SK-N-SH treated with all-trans-retinoic acid at 6 μM for 48 hours (cell line): Measurements from ENCODE around the gene SORCS1.

Source experiments
- ATAC-seq: fragments of 200-7000 bp; cut with Tn5 transposase; 3 replicates; pipeline ENCODE4 v1.9.1; 2020; ENCODE audit warnings: mild to moderate bottlenecking, moderate library complexity
- ARNTL ChIP-seq: fragments of 450-650 bp; formaldehyde crosslinking; IDR thresholded peaks from 2 replicates; pipeline ENCODE4 v1.5.0; 2020; ENCODE audit warnings: low read depth, mild to moderate bottlenecking, moderate library complexity, borderline replicate concordance
- BACH2 ChIP-seq: fragments of 250-450 bp; sonication (Bioruptor Pico); IDR thresholded peaks from 2 replicates; pipeline ENCODE4 v1.9.0; 2021; ENCODE audit warnings: mild to moderate bottlenecking, borderline replicate concordance
- CSDC2 ChIP-seq: fragments of 250-450 bp; sonication (Bioruptor Pico); IDR thresholded peaks from 2 replicates; pipeline ENCODE4 v1.5.0; 2020; ENCODE audit warnings: mild to moderate bottlenecking, moderate library complexity
- CSRNP3 ChIP-seq: fragments of 250-450 bp; sonication (Bioruptor Pico); IDR thresholded peaks from 2 replicates; pipeline ENCODE4 v1.5.1; 2021; ENCODE audit warnings: mild to moderate bottlenecking, moderate library complexity
- ESRRG ChIP-seq: fragments of 250-450 bp; sonication (Bioruptor Pico); IDR thresholded peaks from 2 replicates; pipeline ENCODE4 v1.6.1; 2021; ENCODE audit warnings: mild to moderate bottlenecking
- GLIS3 ChIP-seq: fragments of 250-450 bp; sonication (Bioruptor Pico); IDR thresholded peaks from 2 replicates; pipeline ENCODE4 v1.5.0; 2020; ENCODE audit warnings: mild to moderate bottlenecking, moderate library complexity
- ISL1 ChIP-seq: fragments of 250-450 bp; sonication (Bioruptor Pico); IDR thresholded peaks from 2 replicates; pipeline ENCODE4 v2.1.2; 2022; ENCODE audit warnings: mild to moderate bottlenecking, moderate library complexity
- OSR1 ChIP-seq: fragments of 250-450 bp; sonication (Bioruptor Pico); IDR thresholded peaks from 2 replicates; pipeline ENCODE4 v1.8.0; 2022; ENCODE audit warnings: moderate library complexity, mild to moderate bottlenecking, inconsistent platforms
- PPARA ChIP-seq: fragments of 250-450 bp; sonication (Bioruptor Pico); IDR thresholded peaks from 2 replicates; pipeline ENCODE4 v1.5.0; 2020; ENCODE audit warnings: mild to moderate bottlenecking, borderline replicate concordance
- RARB ChIP-seq: fragments of 250-450 bp; sonication (Bioruptor Pico); IDR thresholded peaks from 2 replicates; pipeline ENCODE4 v1.8.0; 2021; ENCODE audit warnings: mild to moderate bottlenecking, moderate library complexity
- SNAI2 ChIP-seq: fragments of 250-450 bp; sonication (Bioruptor Pico); IDR thresholded peaks from 2 replicates; pipeline ENCODE4 v1.5.0; 2020; ENCODE audit warnings: mild to moderate bottlenecking, moderate library complexity
- TCF4 ChIP-seq: fragments of 250-450 bp; sonication (Bioruptor Pico); IDR thresholded peaks from 2 replicates; pipeline ENCODE4 v1.8.0; 2021; ENCODE audit warnings: mild to moderate bottlenecking, moderate library complexity, borderline replicate concordance
- TOX ChIP-seq: fragments of 250-450 bp; sonication (Bioruptor Pico); IDR thresholded peaks from 2 replicates; pipeline ENCODE4 v1.8.0; 2021; ENCODE audit warnings: mild to moderate bottlenecking, moderate library complexity, borderline replicate concordance
- ZC3H10 ChIP-seq: fragments of 250-450 bp; sonication (Bioruptor Pico); IDR thresholded peaks from 2 replicates; pipeline ENCODE4 v1.5.1; 2021; ENCODE audit warnings: mild to moderate bottlenecking, moderate library complexity
- ZFP3 ChIP-seq: fragments of 250-450 bp; sonication (Bioruptor Pico); IDR thresholded peaks from 2 replicates; pipeline ENCODE4 v1.5.0; 2020; ENCODE audit warnings: mild to moderate bottlenecking, moderate library complexity
- ZFP30 ChIP-seq: fragments of 450-650 bp; formaldehyde crosslinking; IDR thresholded peaks from 2 replicates; pipeline ENCODE4 v1.5.0; 2022; ENCODE audit warnings: mild to moderate bottlenecking, moderate library complexity
- ZNF565 ChIP-seq: fragments of 450-650 bp; formaldehyde crosslinking; conservative IDR thresholded peaks from 2 replicates; pipeline ENCODE4 v1.5.0; 2020; ENCODE audit warnings: low read depth, mild to moderate bottlenecking, moderate library complexity
- ZNF70 ChIP-seq: fragments of 450-650 bp; formaldehyde crosslinking; IDR thresholded peaks from 2 replicates; pipeline ENCODE4 v1.5.0; 2020; ENCODE audit warnings: mild to moderate bottlenecking, moderate library complexity
- ZNF8 ChIP-seq: fragments of 450-650 bp; formaldehyde crosslinking; IDR thresholded peaks from 2 replicates; pipeline ENCODE4 v1.5.0; 2020; ENCODE audit warnings: mild to moderate bottlenecking, moderate library complexity
- TF ChIP-seq, protein P1 (sequence below): fragments of 250-450 bp; sonication (Bioruptor Pico); IDR thresholded peaks from 2 replicates; pipeline ENCODE4 v1.8.0; 2020; ENCODE audit warnings: mild to moderate bottlenecking, moderate library complexity, borderline replicate concordance
- TF ChIP-seq, protein P2 (sequence below): fragments of 250-450 bp; sonication (Bioruptor Pico); IDR thresholded peaks from 2 replicates; pipeline ENCODE4 v1.5.0; 2020; ENCODE audit warnings: mild to moderate bottlenecking, moderate library complexity
- TF ChIP-seq, protein P3 (sequence below): fragments of 250-450 bp; sonication (Bioruptor Pico); IDR thresholded peaks from 2 replicates; pipeline ENCODE4 v1.5.1; 2020; ENCODE audit warnings: low read depth, mild to moderate bottlenecking, moderate library complexity
- TF ChIP-seq, protein P4 (sequence below): fragments of 250-450 bp; sonication (Bioruptor Pico); IDR thresholded peaks from 2 replicates; pipeline ENCODE4 v1.8.0; 2021; ENCODE audit warnings: low read depth, mild to moderate bottlenecking, moderate library complexity, borderline replicate concordance

SORCS1 gene

GRCh38 chr10:106566873-106567272, 597.6 kb downstream of the SORCS1 start:
- TF ChIP-seq ARNTL (CRISPR knock-in tag) (no peak), TOX (CRISPR knock-in tag) (no peak), BACH2 (CRISPR knock-in tag) (no peak), ZNF70 (CRISPR knock-in tag) (peak; percentile 60), TCF4 (CRISPR knock-in tag) (peak; percentile 45; the same call in 1 of the 2 replicates), ZC3H10 (no peak), OSR1 (CRISPR knock-in tag) (no peak), ZNF565 (CRISPR knock-in tag) (0 out of 2 replicates have a peak, but pooled peaks have one; percentile 55), PPARA (CRISPR knock-in tag) (no peak), SNAI2 (CRISPR knock-in tag) (peak; percentile 62; the same call in 1 of the 2 replicates), CSDC2 (CRISPR knock-in tag) (0 out of 2 replicates have a peak, but pooled peaks have one; percentile 26), ZFP3 (CRISPR knock-in tag) (peak; percentile 35; the same call in 1 of the 2 replicates), GLIS3 (CRISPR knock-in tag) (0 out of 2 replicates have a peak, but pooled peaks have one; percentile 47), ZFP30 (no peak), RARB (CRISPR knock-in tag) (no peak), ISL1 (peak; percentile 81), ESRRG (CRISPR knock-in tag) (peak; percentile 65; the same call in 1 of the 2 replicates), CSRNP3 (no peak), ZNF8 (CRISPR knock-in tag) (no peak)
- TF ChIP-seq, protein P1, sequence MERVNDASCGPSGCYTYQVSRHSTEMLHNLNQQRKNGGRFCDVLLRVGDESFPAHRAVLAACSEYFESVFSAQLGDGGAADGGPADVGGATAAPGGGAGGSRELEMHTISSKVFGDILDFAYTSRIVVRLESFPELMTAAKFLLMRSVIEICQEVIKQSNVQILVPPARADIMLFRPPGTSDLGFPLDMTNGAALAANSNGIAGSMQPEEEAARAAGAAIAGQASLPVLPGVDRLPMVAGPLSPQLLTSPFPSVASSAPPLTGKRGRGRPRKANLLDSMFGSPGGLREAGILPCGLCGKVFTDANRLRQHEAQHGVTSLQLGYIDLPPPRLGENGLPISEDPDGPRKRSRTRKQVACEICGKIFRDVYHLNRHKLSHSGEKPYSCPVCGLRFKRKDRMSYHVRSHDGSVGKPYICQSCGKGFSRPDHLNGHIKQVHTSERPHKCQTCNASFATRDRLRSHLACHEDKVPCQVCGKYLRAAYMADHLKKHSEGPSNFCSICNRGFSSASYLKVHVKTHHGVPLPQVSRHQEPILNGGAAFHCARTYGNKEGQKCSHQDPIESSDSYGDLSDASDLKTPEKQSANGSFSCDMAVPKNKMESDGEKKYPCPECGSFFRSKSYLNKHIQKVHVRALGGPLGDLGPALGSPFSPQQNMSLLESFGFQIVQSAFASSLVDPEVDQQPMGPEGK (CRISPR knock-in tag) = no peak
- TF ChIP-seq, protein P2, sequence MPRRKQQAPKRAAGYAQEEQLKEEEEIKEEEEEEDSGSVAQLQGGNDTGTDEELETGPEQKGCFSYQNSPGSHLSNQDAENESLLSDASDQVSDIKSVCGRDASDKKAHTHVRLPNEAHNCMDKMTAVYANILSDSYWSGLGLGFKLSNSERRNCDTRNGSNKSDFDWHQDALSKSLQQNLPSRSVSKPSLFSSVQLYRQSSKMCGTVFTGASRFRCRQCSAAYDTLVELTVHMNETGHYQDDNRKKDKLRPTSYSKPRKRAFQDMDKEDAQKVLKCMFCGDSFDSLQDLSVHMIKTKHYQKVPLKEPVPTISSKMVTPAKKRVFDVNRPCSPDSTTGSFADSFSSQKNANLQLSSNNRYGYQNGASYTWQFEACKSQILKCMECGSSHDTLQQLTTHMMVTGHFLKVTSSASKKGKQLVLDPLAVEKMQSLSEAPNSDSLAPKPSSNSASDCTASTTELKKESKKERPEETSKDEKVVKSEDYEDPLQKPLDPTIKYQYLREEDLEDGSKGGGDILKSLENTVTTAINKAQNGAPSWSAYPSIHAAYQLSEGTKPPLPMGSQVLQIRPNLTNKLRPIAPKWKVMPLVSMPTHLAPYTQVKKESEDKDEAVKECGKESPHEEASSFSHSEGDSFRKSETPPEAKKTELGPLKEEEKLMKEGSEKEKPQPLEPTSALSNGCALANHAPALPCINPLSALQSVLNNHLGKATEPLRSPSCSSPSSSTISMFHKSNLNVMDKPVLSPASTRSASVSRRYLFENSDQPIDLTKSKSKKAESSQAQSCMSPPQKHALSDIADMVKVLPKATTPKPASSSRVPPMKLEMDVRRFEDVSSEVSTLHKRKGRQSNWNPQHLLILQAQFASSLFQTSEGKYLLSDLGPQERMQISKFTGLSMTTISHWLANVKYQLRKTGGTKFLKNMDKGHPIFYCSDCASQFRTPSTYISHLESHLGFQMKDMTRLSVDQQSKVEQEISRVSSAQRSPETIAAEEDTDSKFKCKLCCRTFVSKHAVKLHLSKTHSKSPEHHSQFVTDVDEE (CRISPR knock-in tag) = peak; percentile 89
- TF ChIP-seq, protein P3, sequence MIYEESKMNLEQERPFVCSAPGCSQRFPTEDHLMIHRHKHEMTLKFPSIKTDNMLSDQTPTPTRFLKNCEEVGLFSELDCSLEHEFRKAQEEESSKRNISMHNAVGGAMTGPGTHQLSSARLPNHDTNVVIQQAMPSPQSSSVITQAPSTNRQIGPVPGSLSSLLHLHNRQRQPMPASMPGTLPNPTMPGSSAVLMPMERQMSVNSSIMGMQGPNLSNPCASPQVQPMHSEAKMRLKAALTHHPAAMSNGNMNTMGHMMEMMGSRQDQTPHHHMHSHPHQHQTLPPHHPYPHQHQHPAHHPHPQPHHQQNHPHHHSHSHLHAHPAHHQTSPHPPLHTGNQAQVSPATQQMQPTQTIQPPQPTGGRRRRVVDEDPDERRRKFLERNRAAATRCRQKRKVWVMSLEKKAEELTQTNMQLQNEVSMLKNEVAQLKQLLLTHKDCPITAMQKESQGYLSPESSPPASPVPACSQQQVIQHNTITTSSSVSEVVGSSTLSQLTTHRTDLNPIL = peak; percentile 24; the same call in 1 of the 2 replicates
- TF ChIP-seq, protein P4, sequence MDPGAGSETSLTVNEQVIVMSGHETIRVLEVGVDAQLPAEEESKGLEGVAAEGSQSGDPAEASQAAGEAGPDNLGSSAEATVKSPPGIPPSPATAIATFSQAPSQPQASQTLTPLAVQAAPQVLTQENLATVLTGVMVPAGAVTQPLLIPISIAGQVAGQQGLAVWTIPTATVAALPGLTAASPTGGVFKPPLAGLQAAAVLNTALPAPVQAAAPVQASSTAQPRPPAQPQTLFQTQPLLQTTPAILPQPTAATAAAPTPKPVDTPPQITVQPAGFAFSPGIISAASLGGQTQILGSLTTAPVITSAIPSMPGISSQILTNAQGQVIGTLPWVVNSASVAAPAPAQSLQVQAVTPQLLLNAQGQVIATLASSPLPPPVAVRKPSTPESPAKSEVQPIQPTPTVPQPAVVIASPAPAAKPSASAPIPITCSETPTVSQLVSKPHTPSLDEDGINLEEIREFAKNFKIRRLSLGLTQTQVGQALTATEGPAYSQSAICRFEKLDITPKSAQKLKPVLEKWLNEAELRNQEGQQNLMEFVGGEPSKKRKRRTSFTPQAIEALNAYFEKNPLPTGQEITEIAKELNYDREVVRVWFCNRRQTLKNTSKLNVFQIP = no peak
- TF ChIP-seq, all 23 proteins: peak for 11
- ATAC-seq = no peak

- TF ChIP-seq, protein P1 (CRISPR knock-in tag) = no peak
- TF ChIP-seq PPARA (CRISPR knock-in tag) (no peak), OSR1 (CRISPR knock-in tag) (no peak), ISL1 (no peak), ARNTL (CRISPR knock-in tag) (no peak)
- TF ChIP-seq, protein P3 = no peak
- TF ChIP-seq, all 23 proteins: peak for 0
- ATAC-seq = no peak
Observed at GRCh38 chr10:106565546-106565945, 599.0 kb downstream of the SORCS1 start.
